A549 (cell line): ENCODE results near the gene TRMT1.

Experiments
- CEBPB ChIP-seq, 2 experiments: fragments of >200 bp in 1 of 2; sonication (Bioruptor Twin) in 1 of 2; formaldehyde crosslinking in 1 of 2; IDR thresholded peaks; 2 replicates each; pipeline ENCODE4 v1.6.1; 2012 to 2016
- CTCF ChIP-seq: fragments of >200 bp; sonication (Bioruptor Twin); formaldehyde crosslinking; IDR thresholded peaks from 3 replicates; pipeline ENCODE4 v1.5.1; 2016
- ELK1 ChIP-seq: fragments of 150-350 bp; IDR thresholded peaks from 2 replicates; pipeline ENCODE4 v1.6.1; 2014; ENCODE audit warnings: low read depth, mild to moderate bottlenecking, low read length
- EP300 ChIP-seq, 2 experiments: fragments of >200 bp; sonication (Bioruptor Twin); formaldehyde crosslinking; IDR thresholded peaks; 2 replicates in 1 of 2; 3 replicates in 1 of 2; pipeline ENCODE4 v1.6.1; 2016 to 2017
- ESRRA ChIP-seq: fragments of 150-350 bp; IDR thresholded peaks from 2 replicates; pipeline ENCODE4 v1.6.1; 2014; ENCODE audit warnings: mild to moderate bottlenecking, low read length, borderline replicate concordance
- FOSL2 ChIP-seq, 2 experiments: fragments of 450-650 bp in 1 of 2; fragments of >200 bp in 1 of 2; sonication (Bioruptor Twin) in 1 of 2; formaldehyde crosslinking; IDR thresholded peaks; 2 replicates each; pipeline versions ENCODE4 v1.5.0 to v1.6.1; 2016 to 2020; ENCODE audit warnings: mild to moderate bottlenecking in 1 of 2, moderate library complexity in 1 of 2
- GATA3 ChIP-seq: IDR thresholded peaks from 2 replicates; pipeline ENCODE4 v1.6.1; 2012; ENCODE audit warnings: borderline replicate concordance
- PBX3 ChIP-seq: IDR thresholded peaks from 2 replicates; pipeline ENCODE4 v1.6.1; 2012
- POLR2AphosphoS2 ChIP-seq: conservative IDR thresholded peaks from 2 replicates; pipeline ENCODE4 v1.6.1; 2012; ENCODE audit warnings: low read length, improper control_type of control experiment, inconsistent platforms
- RARB ChIP-seq: fragments of 250-450 bp; sonication (Bioruptor Pico); IDR thresholded peaks from 2 replicates; pipeline ENCODE4 v1.8.0; 2021; ENCODE audit warnings: mild to moderate bottlenecking, moderate library complexity

- TF ChIP-seq EP300 (IDR thresholded peaks at IDR 0.05) (no peak), ESRRA (no peak), CTCF (no peak), POLR2AphosphoS2 (no peak), FOSL2 (IDR thresholded peaks at IDR 0.05) (no peak), FOSL2 (CRISPR knock-in tag; IDR thresholded peaks at IDR 0.05) (no peak), PBX3 (no peak), RARB (no peak), ELK1 (no peak), GATA3 (no peak), CEBPB (IDR thresholded peaks at IDR 0.05) (no peak)
These were observed at the start of gene TRMT1 for GRCh38 chr19:13116282-13117175.
